GM23338 (cell line): Measurements from ENCODE around the gene ADAT3. TPM values are rescaled to one million over a fixed set of nuclear protein-coding genes. Genes with fewer than 3 reads are reported as not detected.

Experiments
- ATAC-seq: fragments of 200-7000 bp; cut with Tn5 transposase; 3 replicates; pipeline ENCODE4 v1.9.1; 2020
- DNase-seq: peaks from one replicate; pipeline ENCODE4 v3.0.0-alpha.2; 2015; ENCODE audit warnings: low spot score
- H2AFZ ChIP-seq: fragments of 200-600 bp; sonication (generic); 2 replicates; pipeline ENCODE4 v1.8.0; 2016; ENCODE audit warnings: antibody characterized with exemption, mild to moderate bottlenecking, moderate library complexity
- H3F3A ChIP-seq: fragments of 200-600 bp; sonication (generic); replicated peaks from 2 replicates; pipeline ENCODE4 v1.8.0; 2017; ENCODE audit warnings: antibody characterized with exemption, mixed run types, low read depth
- H3K27ac ChIP-seq: fragments of 200-600 bp; sonication (generic); 2 replicates; pipeline ENCODE4 v1.6.1; 2016; ENCODE audit warnings: low read depth
- H3K27me3 ChIP-seq: fragments of 200-600 bp; sonication (generic); 2 replicates; pipeline ENCODE4 v1.8.0; 2016; ENCODE audit warnings: mild to moderate bottlenecking, mixed run types, moderate library complexity; ENCODE audit not compliant: insufficient read depth
- H3K36me3 ChIP-seq: fragments of 200-600 bp; sonication (generic); 2 replicates; pipeline ENCODE4 v1.8.0; 2016; ENCODE audit warnings: mild to moderate bottlenecking; ENCODE audit not compliant: insufficient read depth
- H3K4me1 ChIP-seq: fragments of 200-600 bp; sonication (generic); 2 replicates; pipeline ENCODE4 v1.8.0; 2016; ENCODE audit warnings: mild to moderate bottlenecking, moderate library complexity; ENCODE audit not compliant: insufficient read depth
- H3K4me2 ChIP-seq: fragments of 200-600 bp; sonication (generic); 2 replicates; pipeline ENCODE4 v1.7.1; 2017; ENCODE audit warnings: mixed run types
- H3K4me3 ChIP-seq: fragments of 200-600 bp; sonication (generic); 2 replicates; pipeline ENCODE4 v1.6.1; 2016; ENCODE audit warnings: mixed run types
- H3K79me2 ChIP-seq: fragments of 200-600 bp; sonication (generic); replicated peaks from 2 replicates; pipeline ENCODE4 v1.8.0; 2017; ENCODE audit warnings: mild to moderate bottlenecking; ENCODE audit not compliant: insufficient read depth
- H3K9me2 ChIP-seq: fragments of 200-600 bp; sonication (generic); 2 replicates; pipeline ENCODE4 v1.8.0; 2017; ENCODE audit not compliant: insufficient read depth
- H4K20me1 ChIP-seq: fragments of 200-600 bp; sonication (generic); replicated peaks from 2 replicates; pipeline ENCODE4 v1.8.0; 2017; ENCODE audit warnings: mild to moderate bottlenecking; ENCODE audit not compliant: insufficient read depth
- H3K27ac Mint-ChIP-seq: 2 replicates; pipeline ENCODE4 v1.8.0; 2020; ENCODE audit warnings: inconsistent platforms, mild to moderate bottlenecking, moderate library complexity, mixed read lengths
- H3K27me3 Mint-ChIP-seq: 3 replicates; pipeline ENCODE4 v1.8.0; 2022; ENCODE audit warnings: low read depth, mild to moderate bottlenecking, moderate library complexity, mixed read lengths, inconsistent platforms; ENCODE audit not compliant: insufficient read depth, poor library complexity
- H3K36me3 Mint-ChIP-seq: 3 replicates; pipeline ENCODE4 v1.8.0; 2021; ENCODE audit warnings: low read depth, mild to moderate bottlenecking, inconsistent platforms, moderate library complexity, mixed read lengths
- H3K4me1 Mint-ChIP-seq: 3 replicates; pipeline ENCODE4 v1.8.0; 2020; ENCODE audit warnings: mild to moderate bottlenecking, inconsistent platforms, mixed read lengths
- H3K4me3 Mint-ChIP-seq: 3 replicates; pipeline ENCODE4 v1.8.0; 2021; ENCODE audit warnings: moderate library complexity, mild to moderate bottlenecking, inconsistent platforms, mixed read lengths
- H3K9me3 Mint-ChIP-seq: 3 replicates; pipeline ENCODE4 v1.8.0; 2020; ENCODE audit warnings: moderate library complexity, mild to moderate bottlenecking, inconsistent platforms, mixed read lengths
- CTCF ChIP-seq, 2 experiments: fragments of 200-600 bp in 1 of 2; sonication (generic) in 1 of 2; conservative IDR thresholded peaks; 2 replicates each; pipeline versions ENCODE4 v1.5.1 to v1.6.1; 2016 to 2017; ENCODE audit warnings: antibody characterized with exemption in 2 of 2, low read depth in 2 of 2, mild to moderate bottlenecking in 2 of 2, moderate library complexity in 1 of 2
- ETS1 ChIP-seq: IDR thresholded peaks from 2 replicates; pipeline ENCODE4 v1.6.1; 2016; ENCODE audit warnings: antibody characterized with exemption
- ZNF462 ChIP-seq: fragments of 250-450 bp; sonication (Bioruptor Pico); IDR thresholded peaks from 2 replicates; pipeline ENCODE4 v1.5.0; 2020; ENCODE audit warnings: mild to moderate bottlenecking, moderate library complexity
- polyA plus RNA-seq: library from polyadenylated mRNA; unstranded; fragments of >200 nt; fragmentation: Nextera tagmentation; extraction: Ambion mirVana; gene quantifications from 2 replicates; pipeline ENCODE4 v1.2.1, GENCODE V29; 2016
- total RNA-seq: library from RNA; depleted of rRNA; stranded (reverse); fragments of >200 nt; shearing (Covaris generic); gene quantifications from 2 replicates; pipeline ENCODE4 v1.2.3, GENCODE V29; 2014

ADAT3 gene
- total and polyA plus RNA-seq, 2 experiments from 2014 or later: 7.9 to 12.4 TPM

- no peak for TF ChIP-seq ZNF462 (CRISPR knock-in tag)
Measured at GRCh38 chr19:1857648-1858326, 47.4 kb upstream of the ADAT3 start (continued).

GRCh38 chr19:1858412-1859081, 46.7 kb upstream of the ADAT3 start:
- peak overlapping the region; percentile 34; the same call in 1 of the 3 replicates for H3K4me3 Mint-ChIP-seq
- Histone ChIP-seq H3K4me1 (peaks cover 67% of the 10 kb centered on the region), H3K79me2 (peaks cover 57% of the 10 kb centered on the region), H3K27me3 (peaks cover 16% of the 10 kb centered on the region), H3K9me2 (no peaks in the 10 kb centered on the region), H3F3A (peaks cover 10% of the 10 kb centered on the region; the same call in 1 of the 2 replicates), H3K4me2 (peak overlapping the region; percentile 98), H3K27ac (no peak overlapping the region), H3K36me3 (no peaks in the 10 kb centered on the region), H4K20me1 (peaks cover 21% of the 10 kb centered on the region; the same call in 1 of the 2 replicates), H3K4me3 (peak overlapping the region; percentile 94; the same call in 1 of the 2 replicates), H2AFZ (no peak overlapping the region)
- DNase-seq (no peak), ATAC-seq (no peak)
- H3K27me3 Mint-ChIP-seq: peaks cover 22% of the 10 kb centered on the region
- H3K9me3 Mint-ChIP-seq: no peaks in the 10 kb centered on the region
- H3K27ac Mint-ChIP-seq: no peak overlapping the region
- H3K4me1 Mint-ChIP-seq: peaks cover 47% of the 10 kb centered on the region
- H3K36me3 Mint-ChIP-seq: peaks cover 3% of the 10 kb centered on the region; the same call in 2 of the 3 replicates
- TF ChIP-seq ZNF462 (CRISPR knock-in tag) (no peak), CTCF (conservative IDR thresholded peaks at IDR 0.05; ENCODE audit: low read depth in 2 of 2) (no peak), ETS1 (no peak)
